IMR-90 (cell line): Measurements from ENCODE around the gene ZBTB8B. TPM values are rescaled to one million over a fixed set of nuclear protein-coding genes. Genes with fewer than 3 reads are reported as not detected.

Source experiments
- ATAC-seq: fragments of 200-7000 bp; cut with Tn5 transposase; 2 replicates; pipeline ENCODE4 v1.9.1; 2020; ENCODE audit warnings: low read depth, mild to moderate bottlenecking, moderate library complexity
- BruUV-seq: library from RNA; stranded (reverse); fragments of 400-500 nt; replicated peaks from 2 replicates; lab custom pipeline; 2021; lab: Mats Ljungman, UMichigan
- CTCF ChIA-PET: fragments of 300-600 bp; formaldehyde crosslinking; extraction: SDS; loops from one replicate; lab custom pipeline; 2021; ENCODE audit warnings: antibody characterized with exemption; lab: Yijun Ruan, JAX
- POLR2A ChIA-PET: fragments of 300-600 bp; sonication (Branson Sonifier 250); formaldehyde crosslinking; loops from one replicate; lab custom pipeline; 2022; ENCODE audit warnings: antibody characterized with exemption; ENCODE audit not compliant: unreplicated experiment; lab: Charles Lee
- DNase-seq: peaks from one replicate; pipeline ENCODE4 v3.0.0; 2013
- H2AFZ ChIP-seq: replicated peaks from 2 replicates; pipeline ENCODE3; 2013; ENCODE audit warnings: low read length, mild to moderate bottlenecking; ENCODE audit not compliant: poor library complexity
- H2AK5ac ChIP-seq: 2 replicates; pipeline ENCODE4 v1.6.1; 2013; ENCODE audit warnings: low read depth, low read length, inconsistent platforms
- H2AK9ac ChIP-seq: replicated peaks from 2 replicates; pipeline ENCODE3; 2013; ENCODE audit warnings: mild to moderate bottlenecking, low read depth, low read length, moderate library complexity; ENCODE audit not compliant: poor library complexity
- H2BK120ac ChIP-seq: 2 replicates; pipeline ENCODE4 v1.6.1; 2013; ENCODE audit warnings: low read depth, low read length, inconsistent platforms
- H2BK15ac ChIP-seq: 3 replicates; pipeline ENCODE4 v1.6.1; 2013; ENCODE audit warnings: low read depth, low read length, inconsistent platforms
- H2BK20ac ChIP-seq: 2 replicates; pipeline ENCODE4 v1.6.1; 2013; ENCODE audit warnings: low read depth, mild to moderate bottlenecking, inconsistent platforms, low read length, moderate library complexity
- H2BK5ac ChIP-seq: 2 replicates; pipeline ENCODE4 v1.6.1; 2013; ENCODE audit warnings: mild to moderate bottlenecking, low read depth, low read length, inconsistent platforms; ENCODE audit not compliant: poor library complexity, severe bottlenecking
- H3K14ac ChIP-seq: replicated peaks from 2 replicates; pipeline ENCODE4 v1.6.1; 2013; ENCODE audit warnings: low read depth, low read length, inconsistent platforms
- H3K18ac ChIP-seq: 2 replicates; pipeline ENCODE4 v1.6.1; 2013; ENCODE audit warnings: low read depth, low read length, control low read depth
- H3K23ac ChIP-seq: 2 replicates; pipeline ENCODE4 v1.6.1; 2013; ENCODE audit warnings: low read depth, low read length, inconsistent platforms
- H3K27ac ChIP-seq: 2 replicates; pipeline ENCODE4 v1.5.1; 2013; ENCODE audit warnings: mild to moderate bottlenecking, control low read depth, low read length; ENCODE audit not compliant: insufficient read depth
- H3K27me3 ChIP-seq: 2 replicates; pipeline ENCODE4 v1.6.1; 2013; ENCODE audit warnings: low read length; ENCODE audit not compliant: control insufficient read depth, insufficient read depth
- H3K36me3 ChIP-seq: 2 replicates; pipeline ENCODE4 v1.6.1; 2013; ENCODE audit warnings: low read length, mixed read lengths; ENCODE audit not compliant: control insufficient read depth, insufficient read depth
- H3K4ac ChIP-seq: 2 replicates; pipeline ENCODE4 v1.6.1; 2013; ENCODE audit warnings: low read depth, low read length, inconsistent platforms
- H3K4me1 ChIP-seq: 2 replicates; pipeline ENCODE4 v1.6.1; 2013; ENCODE audit warnings: low read length, mixed read lengths; ENCODE audit not compliant: control insufficient read depth, insufficient read depth
- H3K4me2 ChIP-seq: 2 replicates; pipeline ENCODE4 v1.6.1; 2013; ENCODE audit warnings: low read depth, mild to moderate bottlenecking, control low read depth, low read length, moderate library complexity
- H3K4me3 ChIP-seq: 2 replicates; pipeline ENCODE4 v1.5.1; 2013; ENCODE audit warnings: low read depth, mild to moderate bottlenecking, control low read depth, low read length, moderate library complexity; ENCODE audit not compliant: insufficient read depth
- H3K56ac ChIP-seq: 2 replicates; pipeline ENCODE4 v1.6.1; 2013; ENCODE audit warnings: low read length, inconsistent platforms; ENCODE audit not compliant: insufficient read depth; ENCODE audit errors: extremely low read depth
- H3K79me1 ChIP-seq, 2 experiments: 2 replicates each; pipeline ENCODE4 v1.6.1; 2013; ENCODE audit warnings: low read length in 2 of 2, inconsistent platforms in 1 of 2, low read depth in 1 of 2
- H3K9ac ChIP-seq: 2 replicates; pipeline ENCODE4 v1.6.1; 2013; ENCODE audit warnings: low read depth, low read length, control low read depth
- H3K9me1 ChIP-seq: 2 replicates; pipeline ENCODE4 v1.6.1; 2013; ENCODE audit warnings: low read length, inconsistent platforms; ENCODE audit not compliant: insufficient read depth
- H3K9me3 ChIP-seq: 2 replicates; pipeline ENCODE4 v1.6.1; 2013; ENCODE audit warnings: low read length; ENCODE audit not compliant: control insufficient read depth, insufficient read depth
- H4K20me1 ChIP-seq: 2 replicates; pipeline ENCODE4 v1.6.1; 2013; ENCODE audit warnings: low read length, inconsistent platforms; ENCODE audit not compliant: insufficient read depth
- H4K5ac ChIP-seq: 2 replicates; pipeline ENCODE4 v1.6.1; 2013; ENCODE audit warnings: mild to moderate bottlenecking, low read depth, low read length, control low read depth
- H4K8ac ChIP-seq, 2 experiments: 2 replicates each; pipeline ENCODE4 v1.6.1; 2013; ENCODE audit warnings: low read depth in 2 of 2, low read length in 2 of 2, control low read depth in 1 of 2, inconsistent platforms in 1 of 2
- H4K91ac ChIP-seq: 2 replicates; pipeline ENCODE4 v1.6.1; 2013; ENCODE audit warnings: low read depth, low read length, inconsistent platforms; ENCODE audit not compliant: insufficient read depth
- CEBPB ChIP-seq: IDR thresholded peaks from 2 replicates; pipeline ENCODE4 v1.6.1; 2012; ENCODE audit warnings: low read depth, low read length, improper control_type of control experiment
- MAFK ChIP-seq: IDR thresholded peaks from 2 replicates; pipeline ENCODE4 v1.6.1; 2012; ENCODE audit warnings: low read depth, low read length, improper control_type of control experiment
- MAZ ChIP-seq: IDR thresholded peaks from 2 replicates; pipeline ENCODE4 v1.6.1; 2012; ENCODE audit warnings: low read depth, mild to moderate bottlenecking, low read length, improper control_type of control experiment, moderate library complexity, borderline replicate concordance
- MXI1 ChIP-seq: IDR thresholded peaks from 2 replicates; pipeline ENCODE4 v1.6.1; 2012; ENCODE audit warnings: low read depth, mild to moderate bottlenecking, low read length, moderate library complexity, borderline replicate concordance
- NFE2L2 ChIP-seq: fragments of 150-350 bp; IDR thresholded peaks from 2 replicates; pipeline ENCODE4 v1.6.1; 2016; ENCODE audit warnings: low read depth, mild to moderate bottlenecking, low read length
- POLR2A ChIP-seq: IDR thresholded peaks from 2 replicates; pipeline ENCODE4 v1.6.1; 2012; ENCODE audit warnings: mild to moderate bottlenecking, low read depth, low read length
- RAD21 ChIP-seq: IDR thresholded peaks from 2 replicates; pipeline ENCODE4 v1.6.1; 2012; ENCODE audit warnings: low read length, improper control_type of control experiment
- RCOR1 ChIP-seq: IDR thresholded peaks from 2 replicates; pipeline ENCODE4 v1.6.1; 2012; ENCODE audit warnings: mild to moderate bottlenecking, low read length, improper control_type of control experiment; ENCODE audit not compliant: insufficient replicate concordance
- RFX5 ChIP-seq: IDR thresholded peaks from 2 replicates; pipeline ENCODE4 v1.8.0; 2012; ENCODE audit warnings: low read depth, mild to moderate bottlenecking, low read length, moderate library complexity
- SMC3 ChIP-seq: fragments of 150-350 bp; IDR thresholded peaks from 2 replicates; pipeline ENCODE4 v1.6.1; 2016; ENCODE audit warnings: low read depth, mild to moderate bottlenecking, antibody characterized with exemption, low read length, moderate library complexity
- WGBS, 2 experiments: methylation state at CpG; one replicate each; pipeline versions ENCODE4 v1.1.5 to v1.1.7; 2013; ENCODE audit warnings: missing lambda C conversion rate in 2 of 2; ENCODE audit not compliant: insufficient read length in 1 of 2; ENCODE audit errors: extremely low coverage in 2 of 2; 5-methylcytosine and 5-hydroxymethylcytosine counted together
- dilution Hi-C: fragments of 300-500 bp; cut with HindIII; formaldehyde crosslinking; loops from one replicate; pipeline ENCODE4 v1.14.3; 2018; ENCODE audit warnings: low sequenced_read_pairs; ENCODE audit not compliant: unreplicated experiment
- in situ Hi-C: fragments of 300-500 bp; cut with MboI; formaldehyde crosslinking; loops from 3 replicates; pipeline ENCODE4 v1.14.3; 2019; ENCODE audit warnings: low sequenced_read_pairs, inconsistent platforms, mixed read lengths
- intact Hi-C: fragments of 100-400 bp; cut with micrococcal nuclease; formaldehyde crosslinking; loops from 2 replicates; pipeline ENCODE4 v1.10.0; 2022
- polyA plus RNA-seq, 3 experiments: library from polyadenylated mRNA; depleted of rRNA; stranded (reverse); fragments of >200 nt; gene quantifications; 2 replicates each; pipeline ENCODE4 v1.2.3, GENCODE V29; 2012; ENCODE audit warnings: low replicate concordance in 1 of 3
- total RNA-seq: library from RNA; depleted of rRNA; stranded (reverse); fragments of >200 nt; gene quantifications from 2 replicates; pipeline ENCODE4 v1.2.3, GENCODE V29; 2012
- TF ChIP-seq, protein P1 (sequence below): fragments of 150-350 bp; IDR thresholded peaks from 2 replicates; pipeline ENCODE4 v1.6.1; 2016; ENCODE audit warnings: low read depth, mild to moderate bottlenecking, low read length, moderate library complexity, borderline replicate concordance
- TF ChIP-seq, protein P2 (sequence below): conservative IDR thresholded peaks from 2 replicates; pipeline ENCODE4 v1.5.1; 2012; ENCODE audit warnings: mild to moderate bottlenecking, low read depth, low read length, improper control_type of control experiment

ZBTB8B gene
- total and polyA plus RNA-seq, 2 of the 4 experiments (the other 2 are of a cell fraction): not detected

DNA sequence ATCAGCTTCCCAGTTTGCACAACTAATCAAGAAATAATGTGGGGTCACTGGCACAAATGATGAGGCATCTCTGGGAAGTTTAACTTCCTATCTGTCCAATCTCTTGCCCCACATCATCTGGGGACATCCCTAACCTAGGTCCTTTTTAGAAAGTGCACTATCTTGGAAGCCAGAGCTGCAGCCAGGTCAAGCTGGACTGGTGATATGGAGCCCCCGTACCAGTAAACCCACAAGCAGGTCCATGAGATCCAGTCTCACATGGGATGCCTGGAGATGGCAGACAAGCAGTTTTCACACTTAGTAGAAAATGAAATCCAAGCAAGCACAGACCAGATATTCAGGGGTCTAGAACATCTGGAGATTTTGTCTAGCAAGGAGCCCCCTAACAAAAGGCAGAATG, 43.1 kb upstream of the ZBTB8B start:
- H2AK5ac ChIP-seq: no peak overlapping the region
- no peaks in the 10 kb centered on the region for H3K9me1 ChIP-seq
- no peak overlapping the region for H2AK9ac ChIP-seq
- peaks cover 43% of the 10 kb centered on the region for H3K27me3 ChIP-seq
- DNase-seq (no peak), ATAC-seq (no peak)
- no peak overlapping the region for H2BK20ac ChIP-seq
- no CpG with 5 or more reads among the region's 1 CpG for WGBS, 2 experiments
- no peak overlapping the region for H3K4me3 ChIP-seq
- no peaks in the 10 kb centered on the region for H3K36me3 ChIP-seq
- no peak overlapping the region for H3K4ac ChIP-seq
- BruUV-seq: no TSS peak
- H2BK15ac ChIP-seq: no peak overlapping the region
- H3K4me2 ChIP-seq: no peak overlapping the region
- no peak overlapping the region for H2BK120ac ChIP-seq
- H3K14ac ChIP-seq: no peak overlapping the region
- dilution Hi-C loops: no loop called here
- intact Hi-C loops: no loop called here
- no peak overlapping the region for H2AFZ ChIP-seq
- no peak overlapping the region for H3K9ac ChIP-seq
- H3K56ac ChIP-seq: no peak overlapping the region
- H4K20me1 ChIP-seq: no peaks in the 10 kb centered on the region
- no peaks in the 10 kb centered on the region for H3K4me1 ChIP-seq
- H3K9me3 ChIP-seq: no peaks in the 10 kb centered on the region; the same call in 1 of the 2 replicates
- H4K8ac ChIP-seq: no peak overlapping the region
- no peak overlapping the region for H3K27ac ChIP-seq
- no peak overlapping the region for H4K5ac ChIP-seq
- CTCF ChIA-PET: no interaction called here
- H3K18ac ChIP-seq: no peak overlapping the region
- H2BK5ac ChIP-seq: no peak overlapping the region
- POLR2A ChIA-PET: no interaction called here
- TF ChIP-seq, protein P1, sequence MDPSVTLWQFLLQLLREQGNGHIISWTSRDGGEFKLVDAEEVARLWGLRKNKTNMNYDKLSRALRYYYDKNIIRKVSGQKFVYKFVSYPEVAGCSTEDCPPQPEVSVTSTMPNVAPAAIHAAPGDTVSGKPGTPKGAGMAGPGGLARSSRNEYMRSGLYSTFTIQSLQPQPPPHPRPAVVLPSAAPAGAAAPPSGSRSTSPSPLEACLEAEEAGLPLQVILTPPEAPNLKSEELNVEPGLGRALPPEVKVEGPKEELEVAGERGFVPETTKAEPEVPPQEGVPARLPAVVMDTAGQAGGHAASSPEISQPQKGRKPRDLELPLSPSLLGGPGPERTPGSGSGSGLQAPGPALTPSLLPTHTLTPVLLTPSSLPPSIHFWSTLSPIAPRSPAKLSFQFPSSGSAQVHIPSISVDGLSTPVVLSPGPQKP: no peak
- TF ChIP-seq RFX5: no peak
- TF ChIP-seq, protein P2, sequence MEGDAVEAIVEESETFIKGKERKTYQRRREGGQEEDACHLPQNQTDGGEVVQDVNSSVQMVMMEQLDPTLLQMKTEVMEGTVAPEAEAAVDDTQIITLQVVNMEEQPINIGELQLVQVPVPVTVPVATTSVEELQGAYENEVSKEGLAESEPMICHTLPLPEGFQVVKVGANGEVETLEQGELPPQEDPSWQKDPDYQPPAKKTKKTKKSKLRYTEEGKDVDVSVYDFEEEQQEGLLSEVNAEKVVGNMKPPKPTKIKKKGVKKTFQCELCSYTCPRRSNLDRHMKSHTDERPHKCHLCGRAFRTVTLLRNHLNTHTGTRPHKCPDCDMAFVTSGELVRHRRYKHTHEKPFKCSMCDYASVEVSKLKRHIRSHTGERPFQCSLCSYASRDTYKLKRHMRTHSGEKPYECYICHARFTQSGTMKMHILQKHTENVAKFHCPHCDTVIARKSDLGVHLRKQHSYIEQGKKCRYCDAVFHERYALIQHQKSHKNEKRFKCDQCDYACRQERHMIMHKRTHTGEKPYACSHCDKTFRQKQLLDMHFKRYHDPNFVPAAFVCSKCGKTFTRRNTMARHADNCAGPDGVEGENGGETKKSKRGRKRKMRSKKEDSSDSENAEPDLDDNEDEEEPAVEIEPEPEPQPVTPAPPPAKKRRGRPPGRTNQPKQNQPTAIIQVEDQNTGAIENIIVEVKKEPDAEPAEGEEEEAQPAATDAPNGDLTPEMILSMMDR: no peak
- no peak for TF ChIP-seq MAFK
- no peak for TF ChIP-seq RCOR1
- TF ChIP-seq POLR2A: no peak
- no peak for TF ChIP-seq RAD21
- TF ChIP-seq CEBPB: no peak
- no peak for TF ChIP-seq NFE2L2
- no peak for TF ChIP-seq MAZ
- no peak for TF ChIP-seq MXI1
- TF ChIP-seq SMC3: no peak
- no peak overlapping the region for H4K91ac ChIP-seq
- in situ Hi-C loops: no loop called here
- H3K79me1 ChIP-seq: no peaks in the 10 kb centered on the region
- no peak overlapping the region for H3K23ac ChIP-seq
